GM21723 (cell line): ENCODE measurements around the gene ANO10.
"Not testable (repeated sequence)": the region's sequence is repeated elsewhere in the genome, so short reads cannot be mapped to it uniquely, and the experiment has no call there.

Experiments used
- ATAC-seq: cut with Tn5 transposase; IDR thresholded peaks from one replicate; pipeline ENCODE4 v1.9.1; 2021; ENCODE audit warnings: mild to moderate bottlenecking, moderate library complexity; ENCODE audit not compliant: unreplicated experiment

ANO10 gene

GRCh38 chr3:43583481-43583880, 38.3 kb downstream of the ANO10 start:
- no peak for ATAC-seq

- no peak for ATAC-seq
Measured at GRCh38 chr3:43582866-43583265, 38.9 kb downstream of the ANO10 start.

GRCh38 chr3:43581343-43581742, 40.5 kb downstream of the ANO10 start:
- no peak for ATAC-seq

- no peak for ATAC-seq
Measured at GRCh38 chr3:43580181-43580580, 41.6 kb downstream of the ANO10 start.

GRCh38 chr3:43573576-43573975, 48.2 kb downstream of the ANO10 start:
- ATAC-seq: no peak

GRCh38 chr3:43565661-43566341, 56.0 kb downstream of the ANO10 start:
- ATAC-seq: not testable (repeated sequence)

GRCh38 chr3:43559961-43560360, 61.9 kb downstream of the ANO10 start:
- ATAC-seq: no peak

GRCh38 chr3:43558171-43558570, 63.6 kb downstream of the ANO10 start:
- ATAC-seq: no peak

- no peak for ATAC-seq
Measured at GRCh38 chr3:43549626-43550290, 72.1 kb downstream of the ANO10 start.

- not testable (repeated sequence) for ATAC-seq
Measured at GRCh38 chr3:43544277-43544676, 77.5 kb downstream of the ANO10 start.

GRCh38 chr3:43542328-43543043, 79.3 kb downstream of the ANO10 start:
- no peak for ATAC-seq

- no peak for ATAC-seq
Measured at GRCh38 chr3:43540624-43541023, 81.2 kb downstream of the ANO10 start.

GRCh38 chr3:43539321-43539720, 82.5 kb downstream of the ANO10 start:
- no peak for ATAC-seq

GRCh38 chr3:43537225-43537624, 84.6 kb downstream of the ANO10 start:
- ATAC-seq: no peak

- ATAC-seq: no peak
Measured at GRCh38 chr3:43534675-43535074, 87.1 kb downstream of the ANO10 start.

GRCh38 chr3:43533009-43533408, 88.8 kb downstream of the ANO10 start:
- no peak for ATAC-seq

GRCh38 chr3:43531835-43532234, 90.0 kb downstream of the ANO10 start:
- ATAC-seq: no peak

GRCh38 chr3:43528498-43529099, 93.2 kb downstream of the ANO10 start:
- no peak for ATAC-seq

- no peak for ATAC-seq
Measured at GRCh38 chr3:43526956-43527355, 94.9 kb downstream of the ANO10 start.

GRCh38 chr3:43525941-43526607, 95.7 kb downstream of the ANO10 start:
- ATAC-seq: no peak

GRCh38 chr3:43525386-43525785, 96.4 kb downstream of the ANO10 start:
- no peak for ATAC-seq
